Activated naive CD8-positive, alpha-beta T cell treated with anti-CD3 and anti-CD28 coated beads, Interleukin-2, amount 10 ng/mL, durations not matched to agents 7 days and 5 days (primary cell): ENCODE measurements around the gene APOD. TPM values are rescaled to one million over a fixed set of nuclear protein-coding genes. Genes with fewer than 3 reads are reported as not detected.
"Not testable (repeated sequence)": the region's sequence is repeated elsewhere in the genome, so short reads cannot be mapped to it uniquely, and the experiment has no call there.

ENCODE experiments used
- ATAC-seq: fragments of 150-1000 bp; cut with Tn5 transposase; one replicate; pipeline ENCODE4 v1.10.0; 2021; ENCODE audit warnings: low read depth, moderate library complexity
- POLR2A ChIA-PET: fragments of 350-600 bp; sonication (Branson Sonifier 250); formaldehyde crosslinking; loops from one replicate; lab custom pipeline; 2021; ENCODE audit warnings: antibody characterized with exemption; lab: Charles Lee
- DNase-seq: peaks from one replicate; pipeline ENCODE4 v3.0.0; 2021
- H3K27ac Mint-ChIP-seq: one replicate; pipeline ENCODE4 v1.8.0; 2022; ENCODE audit warnings: mild to moderate bottlenecking, mixed read lengths
- H3K27me3 Mint-ChIP-seq: one replicate; pipeline ENCODE4 v1.8.0; 2022; ENCODE audit warnings: mild to moderate bottlenecking, moderate library complexity, mixed read lengths
- H3K36me3 Mint-ChIP-seq: one replicate; pipeline ENCODE4 v1.8.0; 2021; ENCODE audit warnings: mild to moderate bottlenecking, mixed read lengths
- H3K4me1 Mint-ChIP-seq: one replicate; pipeline ENCODE4 v1.8.0; 2021; ENCODE audit warnings: mixed read lengths
- H3K4me3 Mint-ChIP-seq: one replicate; pipeline ENCODE4 v1.8.0; 2022; ENCODE audit warnings: mild to moderate bottlenecking, moderate library complexity, mixed read lengths
- H3K9me3 Mint-ChIP-seq: one replicate; pipeline ENCODE4 v1.8.0; 2021; ENCODE audit warnings: mixed read lengths
- total RNA-seq, 2 experiments: library from RNA; stranded (reverse); gene quantifications; one replicate each; pipeline ENCODE4 v1.2.3, GENCODE V29; 2021

APOD gene
- total RNA-seq, 2 experiments from 2014 or later: not detected

DNA sequence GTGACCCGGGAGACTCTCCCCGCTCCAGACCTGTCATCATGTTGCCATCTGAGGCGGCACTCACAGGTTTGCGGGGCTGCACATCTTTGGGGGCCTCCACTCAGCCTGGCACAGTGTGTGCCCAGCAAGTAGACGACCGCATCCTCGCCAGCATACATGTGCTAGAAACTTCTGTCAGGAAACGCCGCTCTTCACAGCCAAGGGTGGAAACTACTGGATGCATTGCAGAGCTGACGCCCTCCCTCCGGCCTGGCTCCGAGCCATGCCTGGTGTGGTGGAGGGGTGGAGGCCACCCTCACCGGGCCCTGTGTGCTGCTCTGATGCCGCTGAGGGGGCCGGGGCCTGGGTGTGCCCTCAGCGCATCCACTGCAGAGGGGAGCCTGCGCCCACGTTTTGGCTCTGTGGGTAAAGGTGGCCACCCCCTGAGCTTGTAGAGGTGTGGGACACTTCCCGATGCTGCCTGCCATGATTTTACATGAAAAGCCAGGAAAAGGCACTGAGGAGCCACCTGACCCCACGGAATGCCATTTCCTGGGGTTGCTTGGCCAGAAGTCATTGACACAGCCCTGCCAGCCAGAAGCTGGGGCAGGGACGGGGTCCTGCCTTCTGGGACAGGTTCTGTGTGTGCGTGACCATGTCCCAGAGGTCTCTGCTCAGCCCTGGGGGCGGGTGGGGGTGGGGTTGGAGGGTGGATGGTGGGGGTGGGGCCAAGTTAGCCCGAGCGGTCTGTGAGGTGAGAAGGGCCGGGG is 39.7 kb upstream of the APOD start:
- ATAC-seq, H3K27me3 Mint-ChIP-seq, H3K36me3 Mint-ChIP-seq, H3K27ac Mint-ChIP-seq, DNase-seq, POLR2A ChIA-PET, H3K4me3 Mint-ChIP-seq, H3K9me3 Mint-ChIP-seq: not testable (repeated sequence)
- peaks cover 11% of the 10 kb centered on the region for H3K4me1 Mint-ChIP-seq

- H3K36me3 Mint-ChIP-seq, H3K4me3 Mint-ChIP-seq, H3K27ac Mint-ChIP-seq, POLR2A ChIA-PET, H3K27me3 Mint-ChIP-seq, DNase-seq, ATAC-seq, H3K9me3 Mint-ChIP-seq: not testable (repeated sequence)
- peaks cover 11% of the 10 kb centered on the region for H3K4me1 Mint-ChIP-seq
These were observed 38.9 kb upstream of the APOD start for GRCh38 chr3:195622523-195623170.

DNA sequence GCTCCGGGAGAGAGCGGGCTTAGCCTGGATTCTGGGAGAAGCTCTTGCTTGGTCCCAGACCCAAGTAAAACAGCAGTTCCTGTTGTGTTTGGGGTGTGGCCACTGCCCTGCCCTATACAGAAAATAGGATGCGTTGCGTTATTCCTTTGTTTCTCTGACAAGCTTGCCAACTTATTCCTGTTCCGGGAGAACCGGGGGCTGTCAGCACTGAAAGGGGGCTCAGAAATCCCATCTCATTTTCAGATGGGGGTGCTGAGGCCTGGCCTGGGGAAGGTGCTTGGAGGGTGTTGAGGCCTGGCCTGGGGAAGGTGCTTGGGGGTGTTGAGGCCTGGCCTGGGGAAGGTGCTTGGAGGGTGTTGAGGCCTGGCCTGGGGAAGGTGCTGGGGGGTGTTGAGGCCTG is 38.3 kb upstream of the APOD start:
- peak overlapping the region; percentile 57 for H3K27ac Mint-ChIP-seq
- H3K4me1 Mint-ChIP-seq, H3K27me3 Mint-ChIP-seq, H3K36me3 Mint-ChIP-seq, DNase-seq, ATAC-seq, H3K4me3 Mint-ChIP-seq, POLR2A ChIA-PET, H3K9me3 Mint-ChIP-seq: not testable (repeated sequence)

- H3K36me3 Mint-ChIP-seq, H3K27ac Mint-ChIP-seq, DNase-seq, H3K27me3 Mint-ChIP-seq, POLR2A ChIA-PET, H3K9me3 Mint-ChIP-seq, H3K4me1 Mint-ChIP-seq, H3K4me3 Mint-ChIP-seq, ATAC-seq: not testable (repeated sequence)
These were observed 37.4 kb upstream of the APOD start for GRCh38 chr3:195621095-195621494.

DNA sequence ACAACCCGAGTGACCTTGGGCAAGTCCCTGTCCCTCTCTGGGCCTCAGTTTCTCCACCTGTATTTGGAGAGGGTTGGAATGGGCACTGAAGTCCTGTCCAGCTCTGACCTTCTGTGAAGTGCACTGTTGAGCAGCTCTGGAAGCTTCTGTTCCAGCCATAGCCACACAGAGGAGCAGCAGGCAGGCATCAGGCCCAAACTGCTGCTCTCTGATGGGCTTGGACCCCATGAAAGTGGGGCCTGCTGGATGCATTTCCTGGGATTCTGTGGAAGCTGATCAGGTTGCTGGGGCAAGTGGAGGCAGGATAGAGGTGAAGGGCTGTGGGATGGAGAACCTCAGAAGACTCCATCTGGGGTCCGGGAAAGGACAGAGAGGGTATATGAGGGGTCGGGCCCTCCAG is 36.7 kb upstream of the APOD start:
- H3K27me3 Mint-ChIP-seq, H3K9me3 Mint-ChIP-seq, ATAC-seq, H3K4me1 Mint-ChIP-seq, H3K27ac Mint-ChIP-seq, POLR2A ChIA-PET, H3K36me3 Mint-ChIP-seq, H3K4me3 Mint-ChIP-seq, DNase-seq: not testable (repeated sequence)

- not testable (repeated sequence) for DNase-seq
These were observed 36.0 kb upstream of the APOD start for GRCh38 chr3:195619591-195620369.

DNA sequence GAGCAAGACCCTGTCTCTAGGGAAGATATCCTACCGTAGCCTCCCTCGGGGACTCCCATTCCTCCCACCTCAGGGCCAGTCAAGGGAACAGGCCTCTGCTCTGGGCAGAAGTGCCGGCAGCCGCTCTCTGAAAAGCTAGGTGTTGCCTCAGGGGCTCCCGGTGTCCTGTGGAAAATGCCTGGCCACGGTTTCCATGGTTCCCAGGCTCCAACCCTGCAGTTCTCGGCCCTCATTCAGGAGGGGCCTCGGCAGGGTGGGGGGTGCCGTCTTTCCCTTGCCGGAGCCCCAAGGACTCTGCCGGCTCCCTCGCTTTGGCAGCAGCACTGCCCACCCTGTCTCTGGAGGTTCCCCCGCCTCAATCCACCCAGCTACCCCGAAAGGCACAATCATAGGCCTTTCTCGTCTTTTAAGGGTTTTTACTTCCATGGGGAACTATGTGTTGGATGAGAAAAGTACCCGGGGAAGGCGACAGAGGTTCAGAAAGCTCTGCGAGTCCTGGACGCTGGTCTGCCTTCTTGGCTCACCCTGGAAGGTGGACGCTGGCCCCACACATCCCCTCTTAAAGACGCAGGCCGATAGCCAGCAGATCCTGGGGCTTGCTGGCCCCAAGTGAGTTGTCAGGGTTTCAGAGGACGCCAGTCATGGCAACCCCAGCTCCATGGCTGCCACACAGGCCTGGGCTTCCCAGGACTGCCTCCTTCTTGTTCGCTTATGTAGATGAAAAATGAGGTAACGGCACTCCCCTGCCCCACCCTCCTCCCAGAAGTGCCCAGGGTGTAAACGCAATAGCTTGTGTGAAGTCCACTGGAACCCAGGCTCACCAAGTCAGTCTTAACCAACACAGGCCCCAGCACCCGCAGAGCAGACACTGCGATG is 34.3 kb upstream of the APOD start:
- ATAC-seq, H3K27ac Mint-ChIP-seq, H3K27me3 Mint-ChIP-seq, H3K4me3 Mint-ChIP-seq, H3K36me3 Mint-ChIP-seq, DNase-seq, H3K9me3 Mint-ChIP-seq, POLR2A ChIA-PET: not testable (repeated sequence)
- H3K4me1 Mint-ChIP-seq: peaks cover 19% of the 10 kb centered on the region

More at GRCh38 chr3:195619591-195620369, 36.0 kb upstream of the APOD start:
- H3K4me1 Mint-ChIP-seq, POLR2A ChIA-PET, H3K9me3 Mint-ChIP-seq, H3K4me3 Mint-ChIP-seq, H3K27me3 Mint-ChIP-seq, H3K36me3 Mint-ChIP-seq, ATAC-seq: not testable (repeated sequence)
- H3K27ac Mint-ChIP-seq: peak overlapping the region; percentile 33

GRCh38 chr3:195617134-195617533 is 33.4 kb upstream of the APOD start:
- POLR2A ChIA-PET, DNase-seq, H3K9me3 Mint-ChIP-seq, H3K27ac Mint-ChIP-seq, H3K36me3 Mint-ChIP-seq, ATAC-seq, H3K27me3 Mint-ChIP-seq, H3K4me3 Mint-ChIP-seq: not testable (repeated sequence)
- peaks cover 21% of the 10 kb centered on the region for H3K4me1 Mint-ChIP-seq

GRCh38 chr3:195616681-195617080 is 32.9 kb upstream of the APOD start:
- no peak overlapping the region for H3K4me3 Mint-ChIP-seq
- POLR2A ChIA-PET: no interaction called here
- H3K27me3 Mint-ChIP-seq: no peaks in the 10 kb centered on the region
- H3K4me1 Mint-ChIP-seq: peaks cover 21% of the 10 kb centered on the region
- no peak overlapping the region for H3K27ac Mint-ChIP-seq
- peaks cover 1% of the 10 kb centered on the region for H3K9me3 Mint-ChIP-seq
- peaks cover 1% of the 10 kb centered on the region for H3K36me3 Mint-ChIP-seq
- ATAC-seq (no peak), DNase-seq (no peak)

DNA sequence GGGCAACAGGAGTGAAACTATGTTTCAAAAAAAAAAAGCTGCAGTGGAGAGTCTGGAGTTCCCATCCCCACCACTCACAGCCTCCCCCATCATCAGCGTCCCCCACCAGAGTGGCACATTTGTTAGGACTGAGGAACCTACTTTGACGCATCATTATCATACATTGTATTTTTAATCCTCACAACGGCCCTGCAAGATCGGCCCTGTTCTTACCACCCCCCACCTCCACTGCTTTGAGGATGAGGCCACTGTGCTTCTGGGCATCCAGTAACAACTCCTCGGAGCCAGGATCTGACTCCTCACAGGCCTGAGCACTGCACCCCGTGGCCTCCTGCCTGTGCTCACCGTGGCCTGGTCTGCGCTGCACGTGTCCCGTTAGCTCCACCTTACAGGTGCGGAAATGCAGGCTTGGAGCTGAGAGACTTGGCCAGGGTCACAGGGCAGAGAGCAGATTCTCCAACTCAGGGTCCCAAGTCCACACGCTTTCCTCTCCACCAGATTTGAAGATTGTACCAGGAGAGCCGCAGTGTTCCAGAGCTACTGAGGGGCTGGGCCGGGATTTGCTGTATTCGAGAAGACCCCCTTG is 32.3 kb upstream of the APOD start:
- H3K36me3 Mint-ChIP-seq, H3K27me3 Mint-ChIP-seq, DNase-seq, POLR2A ChIA-PET, H3K9me3 Mint-ChIP-seq, H3K4me3 Mint-ChIP-seq, ATAC-seq, H3K27ac Mint-ChIP-seq: not testable (repeated sequence)
- H3K4me1 Mint-ChIP-seq: peaks cover 21% of the 10 kb centered on the region

- DNase-seq, H3K9me3 Mint-ChIP-seq, H3K36me3 Mint-ChIP-seq, H3K27me3 Mint-ChIP-seq: not testable (repeated sequence)
- Mint-ChIP-seq H3K4me1 (peaks cover 17% of the 10 kb centered on the region), H3K27ac (peak overlapping the region; percentile 73), H3K4me3 (peak overlapping the region; percentile 67)
- POLR2A ChIA-PET: interaction anchor here (1.6 to 2.0 kb wide), 2 partner anchors 72 to 106 kb away, joined by 3 to 6 read pairs; partner anchors contain the start of genes MUC20 and PPP1R2
- ATAC-seq: peak; percentile 79
These were observed 31.1 kb upstream of the APOD start for GRCh38 chr3:195614672-195615504.
